HK-2 (cell line): Measurements from ENCODE around the gene RASGRF2.

Source experiments
- DNase-seq: peaks from one replicate; pipeline ENCODE4 v3.0.0-alpha.2; 2018; ENCODE audit not compliant: unreplicated experiment

Gene RASGRF2

DNA sequence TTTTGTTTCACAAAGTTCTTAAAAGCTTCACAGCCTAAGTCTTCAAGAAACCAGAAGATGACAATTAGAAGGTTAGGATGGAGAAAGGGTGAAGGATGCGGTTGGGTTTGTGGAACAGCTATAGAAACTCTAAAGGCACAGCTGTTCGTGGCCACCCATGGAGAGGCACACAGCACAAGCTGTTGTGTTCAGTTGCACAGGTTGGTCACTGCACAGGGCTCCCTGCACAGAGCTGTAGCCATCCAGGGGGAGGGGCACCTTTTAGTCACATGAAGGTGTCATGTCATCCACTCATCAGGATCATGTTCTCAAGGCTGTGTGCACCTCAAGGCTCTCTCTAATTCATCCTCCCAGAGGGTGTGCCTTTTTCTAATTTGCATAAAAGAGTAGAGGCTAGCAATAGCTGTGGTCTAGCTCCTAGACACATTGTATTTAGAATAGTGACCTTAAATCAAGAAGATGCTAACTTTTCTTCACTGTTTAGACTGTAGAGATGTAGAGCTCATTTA lies 5.0 kb upstream of the RASGRF2 start:
- DNase-seq = no peak

DNA sequence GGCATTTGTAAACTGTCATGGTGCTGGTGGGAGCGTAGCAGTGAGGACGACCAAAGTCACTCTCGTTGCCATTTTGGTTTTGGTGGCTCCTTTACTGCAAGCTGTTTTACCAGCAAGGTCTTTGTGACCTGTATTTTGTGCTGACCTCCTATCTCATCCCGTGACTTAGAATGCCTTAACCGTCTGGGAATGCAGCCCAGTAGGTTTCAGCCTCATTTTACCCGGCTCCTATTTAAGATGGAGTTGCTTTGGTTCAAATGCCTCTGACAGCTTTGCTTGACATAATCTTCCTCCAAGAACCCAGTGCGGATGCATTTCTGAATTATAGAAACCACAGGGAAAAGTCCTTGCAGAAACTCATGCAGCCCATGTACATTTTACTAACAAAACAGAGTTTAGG lies 3.9 kb upstream of the RASGRF2 start:
- no peak for DNase-seq

DNA sequence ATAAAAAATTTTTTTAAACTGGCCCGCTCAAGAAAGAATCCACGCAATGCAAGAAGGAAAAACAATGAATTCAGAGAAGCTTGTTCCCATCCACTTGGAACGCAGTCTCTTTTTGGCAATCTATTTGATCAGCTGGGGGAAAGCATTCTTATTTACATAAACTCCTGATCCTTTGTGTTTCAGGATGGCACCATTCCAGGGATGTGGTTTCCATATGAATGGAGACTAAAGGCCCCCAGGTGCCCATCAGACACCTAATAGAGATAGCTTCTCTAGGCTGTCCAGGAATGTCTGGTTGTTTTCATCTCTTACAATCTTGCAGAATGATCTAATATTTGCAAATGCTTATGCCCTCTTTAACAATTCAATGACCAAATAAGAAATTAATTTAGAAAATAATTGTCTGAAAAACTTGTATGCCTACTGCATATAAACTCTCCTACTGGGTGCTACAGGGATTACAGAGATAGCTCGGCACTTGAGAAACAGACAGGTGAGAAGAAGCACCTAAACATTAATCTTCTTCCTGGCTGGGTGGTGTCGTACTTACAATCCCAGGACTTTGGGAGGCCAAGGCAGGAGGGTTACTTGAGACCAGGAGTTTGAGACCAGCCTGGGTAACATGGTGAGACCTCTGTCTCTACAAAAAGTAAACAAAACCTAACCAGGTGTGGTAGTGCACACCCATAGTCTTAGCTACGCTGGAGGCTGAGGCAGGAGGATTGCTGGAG lies 3.0 kb upstream of the RASGRF2 start:
- DNase-seq = no peak

DNA sequence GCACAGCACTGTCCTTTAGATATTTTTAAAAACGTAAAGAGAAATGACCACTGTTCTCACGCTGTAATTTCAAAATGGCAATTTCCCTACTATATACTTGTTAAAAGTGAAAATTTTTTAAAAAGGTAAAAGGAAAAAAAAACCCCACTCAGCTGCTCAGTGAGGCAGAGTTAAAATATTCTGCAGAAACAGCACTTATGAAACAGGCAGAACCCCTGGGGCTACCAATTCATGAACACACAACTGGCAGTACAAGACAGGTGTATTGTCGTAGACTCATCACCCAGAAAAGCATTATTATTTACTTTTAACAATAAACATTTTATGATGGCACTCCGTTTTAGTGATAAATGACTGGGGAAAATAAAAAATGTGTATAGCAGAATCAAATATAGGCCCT lies 1.5 kb upstream of the RASGRF2 start:
- DNase-seq = no peak

DNA sequence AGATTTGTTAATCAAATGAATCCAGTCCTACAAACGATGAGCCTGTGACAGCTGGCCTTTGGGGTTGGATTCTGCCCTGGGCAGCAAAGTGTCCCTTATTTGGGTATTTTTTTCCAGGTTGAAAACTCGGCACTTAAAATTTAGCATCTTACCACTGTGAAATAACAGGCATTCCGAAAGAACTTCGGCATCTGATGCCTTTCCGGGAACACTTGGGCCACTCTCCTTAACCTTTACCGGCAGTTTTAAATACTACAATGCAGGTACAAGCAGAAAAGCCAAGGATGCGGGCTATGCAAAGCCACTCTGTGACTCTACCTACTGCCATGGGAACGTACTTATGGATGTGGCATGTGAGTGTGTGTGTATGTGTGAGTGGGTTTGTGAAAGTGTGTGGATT lies 1.0 kb upstream of the RASGRF2 start:
- no peak for DNase-seq

DNA sequence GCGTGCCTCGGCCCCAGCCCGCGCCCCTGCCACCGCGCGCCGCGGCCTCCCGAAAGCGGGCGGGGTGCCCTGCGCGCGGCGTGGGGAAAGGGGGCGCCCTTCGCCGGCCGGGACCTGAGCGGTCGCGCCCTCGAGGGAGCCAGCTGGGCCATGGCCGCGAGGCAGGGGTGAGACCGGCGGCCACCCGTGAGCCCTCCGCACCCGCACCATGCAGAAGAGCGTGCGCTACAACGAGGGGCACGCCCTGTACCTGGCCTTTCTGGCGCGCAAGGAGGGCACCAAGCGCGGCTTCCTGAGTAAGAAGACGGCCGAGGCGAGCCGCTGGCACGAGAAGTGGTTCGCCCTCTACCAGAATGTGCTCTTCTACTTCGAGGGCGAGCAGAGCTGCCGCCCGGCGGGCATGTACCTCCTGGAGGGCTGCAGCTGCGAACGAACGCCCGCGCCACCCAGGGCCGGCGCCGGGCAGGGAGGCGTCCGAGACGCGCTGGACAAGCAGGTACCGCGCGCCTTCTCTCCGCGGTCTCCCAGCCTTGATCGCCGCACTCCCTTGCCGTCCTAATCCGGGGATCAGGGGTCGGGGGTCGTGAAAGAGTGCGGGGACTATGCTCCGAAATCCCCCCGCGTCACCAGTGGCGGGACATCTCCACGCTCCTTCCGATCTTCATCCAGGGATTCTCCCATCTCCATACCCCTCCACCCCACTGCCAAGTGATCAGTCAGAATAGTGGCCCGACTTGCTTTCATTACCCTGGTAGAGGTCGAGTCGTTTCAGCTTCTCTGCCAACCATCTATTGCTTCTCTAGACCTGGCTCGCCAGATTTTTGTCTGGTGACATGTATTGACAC lies 590 bp downstream of the RASGRF2 start:
- DNase-seq = peak; percentile 22

DNA sequence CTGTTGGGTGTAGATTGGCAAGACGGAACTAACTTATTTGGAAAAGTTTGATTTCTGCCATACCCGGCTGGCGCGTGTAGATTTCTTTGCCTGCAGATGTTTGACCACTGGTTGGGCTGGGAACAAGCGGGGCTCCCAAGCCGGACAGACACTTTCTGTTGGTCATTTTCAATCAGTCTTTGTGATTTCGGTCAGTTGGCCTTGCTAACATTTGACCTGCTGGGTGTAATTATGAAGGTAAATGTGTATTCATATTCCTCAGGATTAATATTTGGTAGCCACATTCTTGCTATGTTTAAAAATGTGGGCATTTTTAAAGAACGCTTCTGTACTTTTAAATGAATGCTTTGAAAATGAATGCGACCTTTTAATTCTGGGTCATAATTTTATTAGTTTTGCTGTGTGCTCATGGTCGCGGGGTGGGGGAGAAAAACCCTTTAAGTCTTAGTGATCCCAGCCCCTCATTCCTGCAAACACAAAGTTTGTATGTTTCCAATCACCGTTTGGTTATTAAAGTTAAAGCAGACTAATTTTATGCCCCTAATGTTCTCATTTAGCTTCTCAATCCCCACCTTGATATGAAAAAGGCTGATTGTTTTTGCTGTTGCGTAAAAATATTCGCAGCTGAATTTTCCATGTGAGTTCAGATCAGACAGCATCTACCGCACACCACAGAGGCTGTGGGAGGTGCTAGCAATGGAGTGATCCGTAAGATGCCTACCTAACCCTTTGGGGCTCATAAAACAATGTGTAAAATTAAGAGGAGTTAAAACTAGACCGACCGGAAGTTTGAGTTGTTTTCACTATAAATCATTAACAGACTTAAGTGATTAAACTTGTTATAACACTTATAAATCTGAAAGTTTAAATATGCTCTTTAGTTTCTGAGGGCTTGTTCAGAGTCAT lies 1.5 kb downstream of the RASGRF2 start:
- no peak for DNase-seq

DNA sequence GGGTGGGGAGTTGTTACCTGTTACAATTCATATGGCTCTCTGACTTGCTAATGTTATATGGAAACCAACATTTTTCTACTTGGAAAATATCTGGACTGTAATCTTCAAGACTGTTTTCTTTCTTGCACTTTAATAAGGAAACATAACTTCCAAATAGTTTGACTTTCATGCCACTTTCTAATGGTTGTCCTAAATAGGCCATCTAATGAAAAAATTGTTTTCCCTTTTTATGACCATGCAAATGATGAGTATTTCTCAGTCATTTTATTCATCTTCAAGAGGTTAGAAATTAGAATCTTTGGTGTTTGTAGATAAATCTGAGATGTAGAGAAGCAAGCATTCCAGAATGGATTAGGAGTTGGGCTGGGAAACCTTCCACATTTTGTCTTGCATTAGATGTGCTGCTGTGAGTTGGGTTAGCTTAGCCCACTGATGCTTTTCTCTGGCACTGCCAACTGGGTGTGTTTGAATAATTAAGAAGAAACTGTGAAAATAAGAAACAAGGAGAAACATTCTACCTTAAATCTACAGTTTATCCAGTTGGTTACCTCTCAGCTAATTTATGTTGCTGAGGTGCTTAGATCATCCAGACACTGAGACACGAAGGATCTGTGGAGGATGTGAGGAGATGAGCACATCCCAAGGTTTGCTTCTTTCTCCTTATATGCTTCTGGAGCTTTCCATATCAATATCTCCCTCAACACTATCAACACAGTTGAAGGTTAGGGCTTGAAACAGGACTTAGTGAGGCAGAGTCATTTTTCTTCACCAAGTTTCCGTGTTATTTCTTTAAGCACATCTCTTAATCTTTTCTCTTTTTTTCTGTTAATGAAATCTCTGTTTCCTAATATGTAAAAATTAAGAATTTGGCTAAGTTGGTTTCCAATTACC lies 2.7 kb downstream of the RASGRF2 start:
- no peak for DNase-seq

DNA sequence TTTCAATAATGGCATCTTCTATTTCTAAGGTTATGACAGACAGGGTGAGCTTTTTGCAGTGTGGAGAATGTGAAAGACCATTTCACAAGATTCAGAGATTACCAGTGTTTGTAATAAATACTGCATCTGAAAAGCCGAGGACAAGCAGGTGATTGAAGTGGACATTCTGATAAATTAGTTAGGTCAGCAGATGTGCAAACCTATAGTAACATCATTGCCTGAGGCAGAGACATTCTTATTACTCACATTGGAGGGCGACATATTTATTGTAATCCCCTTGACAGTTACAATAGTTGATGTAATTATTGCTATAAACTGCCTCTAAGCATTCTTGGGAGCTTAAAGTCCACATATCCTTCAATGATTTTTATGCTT lies 3.3 kb downstream of the RASGRF2 start:
- DNase-seq = no peak

DNA sequence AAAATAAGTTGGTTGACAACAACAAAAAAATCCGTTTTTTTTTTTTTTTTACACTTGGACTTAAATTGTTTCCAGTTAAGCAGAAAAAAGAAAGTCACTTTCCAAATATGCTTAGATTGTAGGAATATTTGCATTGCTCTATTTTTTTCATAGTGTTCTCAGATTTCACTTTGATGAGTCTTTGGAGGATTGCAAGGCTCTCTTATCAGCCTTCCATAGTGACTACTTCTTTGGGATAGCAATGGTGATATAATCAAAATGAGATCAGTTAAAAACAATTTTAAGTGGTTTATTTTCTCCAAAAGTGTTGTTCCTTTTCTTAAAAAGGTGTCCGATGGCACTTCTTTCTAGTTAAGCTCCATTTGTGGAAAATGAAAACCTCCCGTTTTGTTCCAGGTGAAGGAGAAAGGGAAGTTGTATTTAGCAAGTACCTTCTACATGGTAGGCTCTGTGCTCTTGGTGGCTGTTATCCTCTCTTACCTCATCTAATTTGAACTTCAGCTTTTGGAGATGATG lies 3.9 kb downstream of the RASGRF2 start:
- no peak for DNase-seq

DNA sequence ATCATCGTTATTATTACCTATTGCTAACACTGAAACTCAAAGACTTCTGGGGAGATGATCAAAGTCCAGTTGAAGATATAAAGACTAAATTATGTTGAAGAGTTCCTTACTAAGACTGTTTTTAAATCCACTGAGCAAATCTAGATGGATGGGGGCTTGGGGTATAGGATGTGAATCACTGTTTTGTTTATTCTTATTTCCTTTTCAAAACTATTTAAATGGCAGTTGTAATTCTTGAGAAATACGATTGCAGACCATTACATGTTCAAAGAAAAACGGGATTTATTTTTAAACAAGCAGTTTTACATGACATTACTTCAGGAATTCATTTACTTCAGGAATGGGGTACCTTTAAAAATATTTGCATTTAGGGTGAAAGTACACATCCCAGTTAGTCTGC lies 4.3 kb downstream of the RASGRF2 start:
- DNase-seq = no peak

DNA sequence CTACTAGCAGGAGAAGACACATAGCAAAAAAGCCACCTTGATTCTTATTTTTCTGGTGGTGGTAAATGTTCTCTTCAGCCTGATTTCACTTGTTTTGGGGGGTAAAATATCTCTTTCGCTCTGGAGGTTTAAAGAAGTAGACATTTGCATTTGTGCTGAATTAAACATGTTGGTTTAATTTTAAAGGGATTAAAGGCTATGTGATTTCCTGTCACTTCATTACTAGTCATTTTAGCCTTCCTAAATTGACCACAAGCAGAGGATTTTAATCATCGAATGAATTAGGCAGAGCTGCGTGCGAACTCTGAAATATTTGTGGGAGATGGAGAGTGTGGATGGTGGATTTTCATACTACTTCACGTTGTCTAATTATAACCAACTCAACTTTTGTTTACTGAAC lies 4.8 kb downstream of the RASGRF2 start:
- no peak for DNase-seq

DNA sequence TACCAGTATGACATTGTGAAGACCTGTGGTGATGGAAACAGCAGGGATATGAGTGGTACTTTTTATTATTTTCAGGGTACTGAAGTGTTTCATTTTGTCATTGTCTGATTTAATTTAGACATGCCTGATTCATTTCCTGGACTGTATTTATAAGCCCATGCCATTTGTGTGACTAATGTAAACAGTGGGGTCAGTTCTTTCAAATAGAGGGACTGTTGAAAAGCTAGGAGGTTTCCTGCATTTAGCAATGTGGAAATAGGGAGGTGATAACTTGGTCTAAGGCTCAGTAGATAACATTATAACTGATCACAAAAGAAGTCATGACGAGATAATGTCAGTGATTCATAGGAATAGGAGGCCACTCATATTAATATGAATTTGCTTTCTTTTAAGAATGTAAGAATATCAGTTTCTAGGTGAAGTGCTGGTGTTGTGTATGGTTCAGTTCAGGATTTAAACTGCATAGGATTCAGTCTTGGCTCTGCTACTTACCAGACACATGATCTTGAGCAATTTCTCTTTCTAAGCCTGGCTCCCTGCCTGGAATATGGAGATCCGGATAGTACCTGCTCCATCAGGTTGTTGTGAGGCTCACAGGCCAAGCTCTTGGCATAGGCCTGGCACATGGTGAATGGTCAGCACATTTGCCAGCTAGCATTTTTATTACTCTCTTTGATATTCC lies 7.5 kb downstream of the RASGRF2 start:
- DNase-seq = no peak

DNA sequence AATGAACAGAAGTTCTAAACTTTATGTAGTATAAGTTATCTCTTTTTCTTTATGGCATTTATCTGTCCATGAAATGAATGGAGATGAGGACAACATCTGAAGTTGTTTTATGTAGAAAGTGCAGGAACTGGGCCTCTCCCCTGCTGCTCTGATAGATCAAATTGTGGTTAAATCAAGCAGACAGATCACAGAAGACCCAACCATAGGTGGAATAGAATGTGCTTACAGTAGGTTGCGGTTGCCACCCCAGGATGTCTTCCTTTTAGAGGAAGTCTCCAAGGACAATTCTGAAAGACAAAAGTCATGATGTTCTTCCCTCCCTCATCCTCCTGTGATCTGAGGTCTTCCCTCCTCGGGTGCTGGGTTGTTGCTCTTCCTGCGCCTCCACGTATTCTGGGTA lies 12.9 kb downstream of the RASGRF2 start:
- no peak for DNase-seq

DNA sequence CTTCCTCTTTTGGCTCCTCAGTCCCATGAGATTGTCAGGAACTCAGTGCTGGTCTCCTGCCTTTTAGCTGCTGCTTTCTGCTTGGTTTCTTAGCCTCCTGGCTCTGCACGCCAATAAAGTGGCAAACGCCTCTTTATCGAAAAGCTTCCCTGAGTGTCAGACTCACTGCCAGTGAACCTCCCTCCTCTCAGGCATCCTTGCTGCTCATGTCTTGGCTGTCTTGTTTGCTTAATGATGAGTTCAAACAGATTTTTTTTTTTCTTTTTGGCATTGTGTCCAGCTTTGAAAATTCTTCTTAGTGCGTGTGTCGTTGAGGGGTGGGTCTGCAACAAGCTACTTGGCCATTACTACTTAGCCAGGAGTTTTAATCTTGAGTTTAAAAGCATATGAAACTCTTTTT lies 14.9 kb downstream of the RASGRF2 start:
- DNase-seq = no peak

DNA sequence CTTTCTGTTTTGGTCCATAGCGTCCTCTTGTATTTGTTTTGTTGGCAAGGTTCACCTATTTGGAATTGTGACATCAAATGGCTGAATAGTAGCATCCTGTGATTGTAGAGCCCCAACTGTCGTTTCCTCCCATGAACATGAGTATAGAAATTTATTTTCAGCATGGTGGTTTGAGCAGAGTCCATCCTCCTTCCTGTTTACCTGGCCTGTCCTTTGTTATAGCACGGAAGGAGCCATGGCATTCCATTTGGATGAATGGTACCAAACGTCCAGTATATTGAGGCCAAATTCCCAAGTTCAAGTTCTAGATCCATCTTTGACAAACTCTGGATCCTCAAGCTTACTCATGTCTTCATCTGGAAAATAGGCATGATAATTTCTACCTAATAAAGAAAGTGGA lies 16.8 kb downstream of the RASGRF2 start:
- DNase-seq = no peak

DNA sequence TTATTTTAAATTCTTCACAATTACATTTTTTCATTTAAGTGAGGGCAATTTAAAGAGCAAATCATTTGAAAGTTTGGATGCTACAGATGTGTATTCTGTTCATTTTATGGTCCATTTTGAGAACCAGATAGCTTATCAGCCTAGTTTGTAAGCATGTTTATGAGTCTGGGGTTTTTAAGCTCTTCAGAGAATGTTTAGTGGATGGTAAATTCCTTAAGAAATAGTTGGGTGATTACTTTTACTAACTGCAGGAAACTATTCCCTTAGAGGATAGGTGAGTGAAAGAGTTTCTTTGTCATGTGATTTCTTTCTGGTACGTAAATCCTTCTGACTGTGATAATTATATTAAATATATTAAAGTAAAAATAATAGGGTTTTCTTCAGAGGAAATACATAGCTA lies 17.6 kb downstream of the RASGRF2 start:
- DNase-seq = no peak

DNA sequence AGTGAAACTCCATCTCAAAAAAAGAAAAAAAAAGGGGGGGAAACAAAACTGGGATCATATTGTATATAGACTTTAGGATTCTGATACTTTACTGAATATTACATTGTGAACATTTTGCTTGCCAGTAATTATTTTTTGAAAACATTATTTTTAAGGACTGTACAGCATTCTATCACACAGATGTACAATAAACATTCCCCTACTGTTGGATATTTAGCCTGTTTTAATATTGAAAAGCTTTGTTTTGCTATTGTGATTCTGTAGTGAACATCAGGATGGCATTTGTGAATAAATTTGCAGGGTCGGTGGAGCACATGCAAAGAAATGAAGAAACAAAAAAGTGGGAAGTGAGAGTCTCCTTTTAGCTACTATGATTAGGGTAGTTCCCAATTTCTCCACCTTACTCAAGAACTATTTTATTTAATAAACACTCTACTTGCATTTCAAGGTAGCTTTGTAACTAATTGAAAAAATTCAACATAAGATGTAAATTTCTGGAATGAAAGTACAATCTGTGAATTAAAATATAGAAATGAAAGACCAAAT lies 18.7 kb downstream of the RASGRF2 start:
- DNase-seq = no peak

DNA sequence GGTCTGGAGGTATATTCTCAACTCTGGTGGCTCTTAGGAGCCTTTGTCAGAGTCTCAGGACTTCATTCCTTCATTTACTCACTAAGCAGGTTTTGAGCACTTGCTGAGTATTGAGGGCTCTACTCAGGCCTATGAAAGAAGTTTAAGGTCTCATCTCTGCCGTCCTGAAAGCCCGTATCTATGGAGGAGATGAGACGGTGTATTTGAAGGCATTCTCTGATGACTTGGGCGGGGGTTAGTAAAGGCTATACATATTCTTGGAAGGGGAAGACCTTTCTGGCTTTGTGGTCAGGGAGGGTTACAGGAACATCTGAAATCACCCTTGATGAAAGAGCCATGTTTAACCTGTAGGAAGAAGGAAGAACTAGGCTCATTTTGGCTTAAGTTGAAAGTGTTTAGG lies 21.9 kb downstream of the RASGRF2 start:
- no peak for DNase-seq

DNA sequence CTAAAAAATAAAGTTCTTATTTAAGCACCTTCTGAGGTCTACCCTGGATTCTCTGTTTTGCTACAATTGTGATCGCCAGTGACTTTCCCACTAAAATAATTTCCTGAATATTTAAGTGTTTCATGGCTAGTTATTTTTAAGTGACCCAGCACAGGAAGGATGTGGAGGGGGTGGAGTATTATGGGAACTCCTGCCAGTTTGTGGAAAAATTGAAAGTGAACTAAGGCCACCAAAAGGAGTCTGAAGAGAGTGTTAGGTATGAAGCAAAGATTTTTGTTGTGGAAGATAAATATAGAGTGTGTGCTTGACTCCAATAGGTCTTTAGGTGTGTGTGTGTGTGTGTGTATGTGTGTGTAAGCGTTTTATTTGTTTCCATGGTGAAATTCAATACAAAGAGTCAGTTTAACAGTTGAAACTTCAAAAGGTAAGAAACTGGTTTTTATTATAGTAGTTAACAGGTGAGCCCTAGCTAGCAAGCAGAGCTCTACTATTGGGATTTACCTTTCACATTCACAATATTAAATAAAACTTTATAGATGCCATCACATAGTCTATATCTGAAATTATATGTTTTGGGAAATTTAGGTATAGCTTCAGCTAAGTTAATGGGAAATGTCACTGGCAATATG lies 25.6 kb downstream of the RASGRF2 start:
- no peak for DNase-seq
